Gastroesophageal sphincter (tissue), 3 donors: ENCODE measurements around the gene MYO18B.

ENCODE experiments used
- POLR2A ChIP-seq, 2 donors: fragments of 450-650 bp; IDR thresholded peaks; one replicate each; pipeline ENCODE4 v1.6.1; 2017; ENCODE audit warnings: antibody characterized with exemption in 2 of 2, mild to moderate bottlenecking in 2 of 2, moderate library complexity in 1 of 2
- POLR2AphosphoS5 ChIP-seq: sonication (generic); formaldehyde crosslinking; IDR thresholded peaks from one replicate; pipeline ENCODE4 v1.6.1; 2017; ENCODE audit warnings: antibody characterized with exemption
- TF ChIP-seq, protein P1 (sequence below), 4 experiments: fragments of 200-600 bp in 2 of 4; fragments of 450-650 bp in 2 of 4; sonication (generic) in 1 of 4; IDR thresholded peaks; one replicate each; pipeline ENCODE4 v1.5.1; 2017 to 2019; ENCODE audit warnings: antibody characterized with exemption in 4 of 4, mild to moderate bottlenecking in 2 of 4, moderate library complexity in 2 of 4

DNA sequence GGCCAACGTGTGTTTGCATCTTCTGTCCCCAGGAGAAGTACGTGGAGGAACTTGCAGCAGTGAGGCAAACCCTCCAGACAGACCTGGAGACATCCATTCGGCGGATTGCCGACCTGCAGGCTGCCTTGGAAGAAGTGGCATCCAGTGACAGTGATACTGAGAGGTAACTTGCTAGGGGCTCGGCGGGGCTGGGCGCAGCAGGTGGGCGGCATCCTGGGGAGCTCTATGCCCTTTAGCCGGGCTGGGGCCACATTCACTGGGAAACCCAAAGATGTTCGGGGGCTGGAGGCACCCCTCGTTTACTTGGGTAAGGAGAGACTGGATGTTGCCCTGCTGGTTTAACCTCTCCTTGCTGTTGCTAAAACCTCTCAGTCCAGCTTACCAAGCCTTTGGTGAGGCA, 250.3 kb downstream of the MYO18B start:
- TF ChIP-seq, protein P1, sequence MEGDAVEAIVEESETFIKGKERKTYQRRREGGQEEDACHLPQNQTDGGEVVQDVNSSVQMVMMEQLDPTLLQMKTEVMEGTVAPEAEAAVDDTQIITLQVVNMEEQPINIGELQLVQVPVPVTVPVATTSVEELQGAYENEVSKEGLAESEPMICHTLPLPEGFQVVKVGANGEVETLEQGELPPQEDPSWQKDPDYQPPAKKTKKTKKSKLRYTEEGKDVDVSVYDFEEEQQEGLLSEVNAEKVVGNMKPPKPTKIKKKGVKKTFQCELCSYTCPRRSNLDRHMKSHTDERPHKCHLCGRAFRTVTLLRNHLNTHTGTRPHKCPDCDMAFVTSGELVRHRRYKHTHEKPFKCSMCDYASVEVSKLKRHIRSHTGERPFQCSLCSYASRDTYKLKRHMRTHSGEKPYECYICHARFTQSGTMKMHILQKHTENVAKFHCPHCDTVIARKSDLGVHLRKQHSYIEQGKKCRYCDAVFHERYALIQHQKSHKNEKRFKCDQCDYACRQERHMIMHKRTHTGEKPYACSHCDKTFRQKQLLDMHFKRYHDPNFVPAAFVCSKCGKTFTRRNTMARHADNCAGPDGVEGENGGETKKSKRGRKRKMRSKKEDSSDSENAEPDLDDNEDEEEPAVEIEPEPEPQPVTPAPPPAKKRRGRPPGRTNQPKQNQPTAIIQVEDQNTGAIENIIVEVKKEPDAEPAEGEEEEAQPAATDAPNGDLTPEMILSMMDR (IDR thresholded peaks at IDR 0.05) = no peak
- TF ChIP-seq POLR2A (IDR thresholded peaks at IDR 0.05) = no peak
- TF ChIP-seq POLR2AphosphoS5 = no peak
